Duodenal mucosa (tissue), 2 donors: Measurements from ENCODE around the gene LRRTM4.

Source experiments
- H3K27ac ChIP-seq: one replicate; pipeline ENCODE4 v1.7.0; 2013; ENCODE audit warnings: low read depth, low read length
- H3K27me3 ChIP-seq, 2 donors: one replicate each; pipeline ENCODE4 v1.7.0; 2013; ENCODE audit warnings: low read length in 2 of 2, control low read depth in 1 of 2; ENCODE audit not compliant: insufficient read depth in 2 of 2, control insufficient read depth in 1 of 2
- H3K36me3 ChIP-seq, 2 donors: one replicate each; pipeline ENCODE4 v1.7.0; 2013; ENCODE audit warnings: low read length in 2 of 2, control low read depth in 1 of 2; ENCODE audit not compliant: insufficient read depth in 2 of 2, control insufficient read depth in 1 of 2
- H3K4me1 ChIP-seq, 2 donors: one replicate each; pipeline ENCODE4 v1.7.0; 2013; ENCODE audit warnings: low read length in 2 of 2, control low read depth in 1 of 2; ENCODE audit not compliant: insufficient read depth in 2 of 2, control insufficient read depth in 1 of 2
- H3K4me3 ChIP-seq, 2 donors: one replicate each; pipeline ENCODE4 v1.7.0; 2013; ENCODE audit warnings: low read length in 2 of 2, low read depth in 1 of 2
- H3K9ac ChIP-seq, 2 donors: one replicate each; pipeline ENCODE4 v1.7.0; 2013; ENCODE audit warnings: low read length in 2 of 2, low read depth in 1 of 2
- H3K9me3 ChIP-seq, 2 donors: one replicate each; pipeline ENCODE4 v1.7.0; 2013; ENCODE audit warnings: low read length in 2 of 2, control low read depth in 1 of 2; ENCODE audit not compliant: control insufficient read depth in 1 of 2

LRRTM4 gene

GRCh38 chr2:77521931-77522470 lies at the start of gene LRRTM4:
Gene LRRTM4 (minus strand): TSS chr2:77522376.
- Histone ChIP-seq H3K9ac (no peak within 1 kb of the TSS), H3K36me3 (no peaks in the 10 kb centered on the region), H3K4me1 (no peaks in the 10 kb centered on the region), H3K9me3 (no peaks in the 10 kb centered on the region), H3K27me3 (no peaks in the 10 kb centered on the region), H3K27ac (no peak within 1 kb of the TSS), H3K4me3 (no peak within 1 kb of the TSS)

- Histone ChIP-seq H3K9ac (no peak overlapping the region), H3K4me1 (peaks cover 3 to 7% of the 10 kb centered on the region in 2 donors), H3K9me3 (no peaks in the 10 kb centered on the region), H3K27me3 (no peaks in the 10 kb centered on the region), H3K4me3 (no peak overlapping the region), H3K27ac (no peak overlapping the region), H3K36me3 (no peaks in the 10 kb centered on the region)
These were observed 49.4 kb upstream of the LRRTM4 start for GRCh38 chr2:77571545-77571944.

- Histone ChIP-seq H3K27ac (no peak overlapping the region), H3K4me1 (peaks cover 3 to 15% of the 10 kb centered on the region in 2 donors), H3K9ac (no peak overlapping the region), H3K27me3 (no peaks in the 10 kb centered on the region), H3K4me3 (no peak overlapping the region), H3K9me3 (no peaks in the 10 kb centered on the region), H3K36me3 (no peaks in the 10 kb centered on the region)
These were observed 45.5 kb upstream of the LRRTM4 start for GRCh38 chr2:77567723-77568122.

GRCh38 chr2:77566582-77566981 lies 44.4 kb upstream of the LRRTM4 start:
- no peaks in the 10 kb centered on the region for H3K36me3 ChIP-seq
- H3K27ac ChIP-seq = no peak overlapping the region
- H3K4me1 ChIP-seq = peaks cover 3 to 15% of the 10 kb centered on the region in 2 donors
- no peak overlapping the region for H3K9ac ChIP-seq
- no peaks in the 10 kb centered on the region for H3K9me3 ChIP-seq
- H3K27me3 ChIP-seq = no peaks in the 10 kb centered on the region
- H3K4me3 ChIP-seq = peak overlapping the region in 1 of 2 donors; percentile 11

GRCh38 chr2:77566131-77566530 lies 44.0 kb upstream of the LRRTM4 start:
- H3K9me3 ChIP-seq = no peaks in the 10 kb centered on the region
- H3K9ac ChIP-seq = no peak overlapping the region
- peak overlapping the region in 1 of 2 donors; percentile 11 for H3K4me3 ChIP-seq
- no peak overlapping the region for H3K27ac ChIP-seq
- H3K36me3 ChIP-seq = no peaks in the 10 kb centered on the region
- H3K4me1 ChIP-seq = peaks cover 3 to 15% of the 10 kb centered on the region in 2 donors
- no peaks in the 10 kb centered on the region for H3K27me3 ChIP-seq

- no peak overlapping the region for H3K27ac ChIP-seq
- H3K4me3 ChIP-seq = no peak overlapping the region
These were observed 30.8 kb upstream of the LRRTM4 start for GRCh38 chr2:77552956-77553355.

GRCh38 chr2:77538031-77538430 lies 15.9 kb upstream of the LRRTM4 start:
- Histone ChIP-seq H3K36me3 (no peaks in the 10 kb centered on the region), H3K9me3 (peaks cover 0 to 3% of the 10 kb centered on the region in 2 donors), H3K4me1 (no peaks in the 10 kb centered on the region), H3K4me3 (no peak overlapping the region), H3K27ac (no peak overlapping the region), H3K9ac (no peak overlapping the region), H3K27me3 (no peaks in the 10 kb centered on the region)

More at GRCh38 chr2:77552956-77553355, 30.8 kb upstream of the LRRTM4 start:
- H3K27me3 ChIP-seq = no peaks in the 10 kb centered on the region
- no peaks in the 10 kb centered on the region for H3K9me3 ChIP-seq
- H3K9ac ChIP-seq = no peak overlapping the region
- H3K36me3 ChIP-seq = no peaks in the 10 kb centered on the region
- no peaks in the 10 kb centered on the region for H3K4me1 ChIP-seq

GRCh38 chr2:77522888-77523287 lies 712 bp upstream of the LRRTM4 start:
- H3K4me3 ChIP-seq = no peak overlapping the region
- H3K9me3 ChIP-seq = no peaks in the 10 kb centered on the region
- no peaks in the 10 kb centered on the region for H3K27me3 ChIP-seq
- H3K36me3 ChIP-seq = no peaks in the 10 kb centered on the region
- no peak overlapping the region for H3K9ac ChIP-seq
- H3K27ac ChIP-seq = no peak overlapping the region
- H3K4me1 ChIP-seq = no peaks in the 10 kb centered on the region

- H3K9ac ChIP-seq = no peak overlapping the region
These were observed 656 bp downstream of the LRRTM4 start for GRCh38 chr2:77521548-77521891.

GRCh38 chr2:77520641-77521547 lies 1.3 kb downstream of the LRRTM4 start:
- H3K27ac ChIP-seq = no peak overlapping the region
- no peaks in the 10 kb centered on the region for H3K9me3 ChIP-seq
- no peaks in the 10 kb centered on the region for H3K36me3 ChIP-seq
- no peaks in the 10 kb centered on the region for H3K27me3 ChIP-seq
- H3K4me1 ChIP-seq = no peaks in the 10 kb centered on the region
- H3K9ac ChIP-seq = no peak overlapping the region
- no peak overlapping the region for H3K4me3 ChIP-seq

More at GRCh38 chr2:77521548-77521891, 656 bp downstream of the LRRTM4 start:
- Histone ChIP-seq H3K27me3 (no peaks in the 10 kb centered on the region), H3K36me3 (no peaks in the 10 kb centered on the region), H3K27ac (no peak overlapping the region), H3K9me3 (no peaks in the 10 kb centered on the region), H3K4me1 (no peaks in the 10 kb centered on the region), H3K4me3 (no peak overlapping the region)
